Endodermal cell (in vitro differentiated cells): ENCODE data around the gene SHROOM4. TPM values are rescaled to one million over a fixed set of nuclear protein-coding genes. Genes with fewer than 3 reads are reported as not detected.

Experiments
- DNase-seq: peaks from one replicate; pipeline ENCODE4 v3.0.0-alpha.2; 2017
- H3K27ac ChIP-seq: 2 replicates; pipeline ENCODE4 v1.5.1; 2013; ENCODE audit warnings: mild to moderate bottlenecking, low read depth, low read length, moderate library complexity
- H3K27me3 ChIP-seq: 2 replicates; pipeline ENCODE4 v1.6.1; 2013; ENCODE audit warnings: mild to moderate bottlenecking, low read length, moderate library complexity; ENCODE audit not compliant: insufficient read depth, control insufficient read depth, poor library complexity, severe bottlenecking
- H3K36me3 ChIP-seq: 2 replicates; pipeline ENCODE4 v1.7.0; 2013; ENCODE audit warnings: mild to moderate bottlenecking, low read length, moderate library complexity; ENCODE audit not compliant: control insufficient read depth, insufficient read depth
- H3K4me1 ChIP-seq: one replicate; pipeline ENCODE4 v1.7.0; 2013; ENCODE audit warnings: low read length; ENCODE audit not compliant: control insufficient read depth, insufficient read depth
- H3K4me3 ChIP-seq: 2 replicates; pipeline ENCODE4 v1.5.1; 2013; ENCODE audit warnings: mild to moderate bottlenecking, low read length, moderate library complexity
- H3K9ac ChIP-seq: 2 replicates; pipeline ENCODE4 v1.6.1; 2013; ENCODE audit warnings: mild to moderate bottlenecking, low read length, moderate library complexity; ENCODE audit not compliant: poor library complexity, severe bottlenecking; ENCODE audit errors: extremely low read depth
- H3K9me3 ChIP-seq: 2 replicates; pipeline ENCODE4 v1.6.1; 2013; ENCODE audit warnings: mild to moderate bottlenecking, low read length, moderate library complexity; ENCODE audit not compliant: control insufficient read depth
- H3K27ac Mint-ChIP-seq: 2 replicates; pipeline ENCODE4 v1.8.0; 2020; ENCODE audit warnings: mixed read lengths
- H3K27me3 Mint-ChIP-seq: 2 replicates; pipeline ENCODE4 v1.8.0; 2021; ENCODE audit warnings: mild to moderate bottlenecking, mixed read lengths; ENCODE audit not compliant: insufficient read depth
- H3K36me3 Mint-ChIP-seq: 2 replicates; pipeline ENCODE4 v1.8.0; 2020; ENCODE audit warnings: low read depth, mixed read lengths
- H3K4me1 Mint-ChIP-seq: 2 replicates; pipeline ENCODE4 v1.8.0; 2020; ENCODE audit warnings: mixed read lengths
- H3K4me3 Mint-ChIP-seq: 2 replicates; pipeline ENCODE4 v1.8.0; 2020; ENCODE audit warnings: mild to moderate bottlenecking, moderate library complexity, mixed read lengths
- H3K9me3 Mint-ChIP-seq: 2 replicates; pipeline ENCODE4 v1.8.0; 2020; ENCODE audit warnings: mild to moderate bottlenecking, mixed read lengths
- CTCF ChIP-seq: fragments of 200-600 bp; sonication (generic); conservative IDR thresholded peaks from 2 replicates; pipeline ENCODE4 v1.5.0; 2021; ENCODE audit warnings: antibody characterized with exemption, mild to moderate bottlenecking
- WGBS, 2 experiments: methylation state at CpG; one replicate each; pipeline versions ENCODE4 v1.1.5 to v1.1.7; 2013; ENCODE audit warnings: missing lambda C conversion rate in 2 of 2, mixed read lengths in 1 of 2; ENCODE audit not compliant: insufficient coverage in 1 of 2, insufficient read length in 1 of 2; 5-methylcytosine and 5-hydroxymethylcytosine counted together
- total RNA-seq, 2 donors: library from RNA; stranded (reverse); fragmentation: NEBNext Ultra II Directional in 1 of 2; extraction: Animal tissue kit (Norgen Biotek cat#: 25700) in 1 of 2; gene quantifications; 2 replicates in 1 of 2; 3 replicates in 1 of 2; pipeline ENCODE4 v1.2.1, GENCODE V29; 2021

SHROOM4 gene
- total RNA-seq, 2 donors from 2014 or later = 17.7 to 20.5 TPM

GRCh38 chrX:50838820-50839600 lies 25.0 kb upstream of the SHROOM4 start:
- DNase-seq = no peak
- Mint-ChIP-seq H3K4me3 (no peak overlapping the region), H3K27me3 (no peaks in the 10 kb centered on the region), H3K9me3 (peaks cover 43% of the 10 kb centered on the region), H3K4me1 (no peaks in the 10 kb centered on the region), H3K36me3 (no peaks in the 10 kb centered on the region), H3K27ac (no peak overlapping the region)
- TF ChIP-seq CTCF = no peak
- H3K9ac ChIP-seq = no peak overlapping the region
- no peaks in the 10 kb centered on the region for H3K4me1 ChIP-seq
- no peak overlapping the region for H3K27ac ChIP-seq
- 100% methylated on average over 1 to 5 of the region's 5 CpGs for WGBS, 2 experiments
- H3K4me3 ChIP-seq = no peak overlapping the region
- no peaks in the 10 kb centered on the region for H3K36me3 ChIP-seq
- no peaks in the 10 kb centered on the region for H3K27me3 ChIP-seq
- H3K9me3 ChIP-seq = no peaks in the 10 kb centered on the region

- 89% methylated on average over 1 of the region's 1 CpG; no CpG with 5 or more reads in 1 of the 2 experiments for WGBS, 2 experiments
- peaks cover 4% of the 10 kb centered on the region for H3K4me1 Mint-ChIP-seq
These were observed 14.0 kb upstream of the SHROOM4 start for GRCh38 chrX:50827996-50828395.

DNA sequence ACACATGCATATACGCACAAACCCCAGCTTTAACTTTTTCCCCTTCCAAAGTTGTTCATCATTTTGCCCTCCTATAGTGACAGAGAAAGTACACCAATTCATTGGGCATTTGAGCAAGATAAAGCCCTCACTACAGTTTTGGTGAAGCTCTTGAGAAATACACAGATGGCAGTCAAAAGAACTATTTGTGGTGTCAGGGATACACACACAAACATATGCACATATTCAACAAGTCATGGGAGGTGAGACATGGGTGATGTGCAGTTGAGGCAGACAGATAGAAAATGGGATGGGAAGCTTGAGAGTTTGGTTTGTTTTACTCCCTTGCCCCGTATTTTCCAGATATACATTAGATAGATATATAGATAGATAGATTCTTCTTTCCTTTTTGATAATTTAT lies 11.8 kb upstream of the SHROOM4 start:
- Histone ChIP-seq H3K4me1 (no peaks in the 10 kb centered on the region), H3K9me3 (no peaks in the 10 kb centered on the region), H3K9ac (no peak overlapping the region), H3K36me3 (no peaks in the 10 kb centered on the region), H3K4me3 (no peak overlapping the region), H3K27me3 (no peaks in the 10 kb centered on the region), H3K27ac (no peak overlapping the region)
- DNase-seq = no peak
- no peaks in the 10 kb centered on the region for H3K36me3 Mint-ChIP-seq
- peaks cover 2% of the 10 kb centered on the region for H3K27me3 Mint-ChIP-seq
- H3K4me3 Mint-ChIP-seq = no peak overlapping the region
- peaks cover 4% of the 10 kb centered on the region for H3K4me1 Mint-ChIP-seq
- peaks cover 36% of the 10 kb centered on the region for H3K9me3 Mint-ChIP-seq
- TF ChIP-seq CTCF = no peak
- H3K27ac Mint-ChIP-seq = no peak overlapping the region
- 78% methylated on average over 1 of the region's 2 CpGs; no CpG with 5 or more reads in 1 of the 2 experiments for WGBS, 2 experiments

More at GRCh38 chrX:50827996-50828395, 14.0 kb upstream of the SHROOM4 start:
- DNase-seq = no peak
- Mint-ChIP-seq H3K27me3 (peaks cover 2% of the 10 kb centered on the region), H3K27ac (no peak overlapping the region), H3K36me3 (no peaks in the 10 kb centered on the region), H3K9me3 (peaks cover 40% of the 10 kb centered on the region), H3K4me3 (no peak overlapping the region)
- Histone ChIP-seq H3K27me3 (no peaks in the 10 kb centered on the region), H3K9me3 (no peaks in the 10 kb centered on the region), H3K36me3 (no peaks in the 10 kb centered on the region), H3K27ac (no peak overlapping the region), H3K4me1 (no peaks in the 10 kb centered on the region), H3K4me3 (no peak overlapping the region), H3K9ac (no peak overlapping the region)
- TF ChIP-seq CTCF = no peak
